Liver (tissue), 9 donors: ENCODE measurements around the gene MICAL2. TPM values are rescaled to one million over a fixed set of nuclear protein-coding genes. Genes with fewer than 3 reads are reported as not detected.
A peak's percentile ranks its signal among the peaks of the same experiment; 100 is the strongest.

Experiments used
- DNase-seq: peaks from one replicate; pipeline ENCODE4 v3.0.0-alpha.2; 2017; ENCODE audit warnings: low spot score
- H3K27ac ChIP-seq, 2 donors: one replicate each; pipeline ENCODE4 v1.7.0; 2013; ENCODE audit warnings: inconsistent platforms in 2 of 2, low read length in 2 of 2, control low read depth in 1 of 2, low read depth in 1 of 2, mild to moderate bottlenecking in 1 of 2
- H3K27me3 ChIP-seq, 4 donors: one replicate each; pipeline versions ENCODE4 v1.6.1 to v1.7.0; 2013; ENCODE audit warnings: low read length in 3 of 4, inconsistent platforms in 1 of 4, mild to moderate bottlenecking in 1 of 4, moderate library complexity in 1 of 4; ENCODE audit not compliant: control insufficient read depth in 4 of 4, insufficient read depth in 4 of 4
- H3K36me3 ChIP-seq, 4 donors: one replicate each; pipeline versions ENCODE4 v1.6.1 to v1.7.0; 2013; ENCODE audit warnings: low read length in 3 of 4, mild to moderate bottlenecking in 3 of 4, low read depth in 1 of 4, moderate library complexity in 1 of 4; ENCODE audit not compliant: control insufficient read depth in 4 of 4, insufficient read depth in 3 of 4
- H3K4me1 ChIP-seq, 4 donors: one replicate each; pipeline versions ENCODE4 v1.6.1 to v1.7.0; 2013; ENCODE audit warnings: low read length in 3 of 4, mild to moderate bottlenecking in 3 of 4, moderate library complexity in 1 of 4; ENCODE audit not compliant: control insufficient read depth in 4 of 4, insufficient read depth in 4 of 4
- H3K4me3 ChIP-seq, 3 donors: one replicate each; pipeline versions ENCODE4 v1.6.1 to v1.7.0; 2013; ENCODE audit warnings: low read length in 3 of 3, control low read depth in 1 of 3, low read depth in 1 of 3, mild to moderate bottlenecking in 1 of 3
- H3K9ac ChIP-seq, 2 donors: one replicate each; pipeline ENCODE4 v1.7.0; 2013; ENCODE audit warnings: low read length in 2 of 2, mild to moderate bottlenecking in 2 of 2, moderate library complexity in 2 of 2, control low read depth in 1 of 2, low read depth in 1 of 2
- H3K9me3 ChIP-seq, 4 donors: one replicate each; pipeline versions ENCODE4 v1.6.1 to v1.7.0; 2013; ENCODE audit warnings: low read length in 3 of 4; ENCODE audit not compliant: control insufficient read depth in 4 of 4
- CTCF ChIP-seq: fragments of 150-350 bp; IDR thresholded peaks from 2 replicates; pipeline ENCODE4 v1.5.1; 2017; ENCODE audit warnings: improper control_type of control experiment, low read depth, low read length; ENCODE audit not compliant: missing input control
- EGR1 ChIP-seq, 2 donors: IDR thresholded peaks; 2 replicates each; pipeline ENCODE4 v1.6.1; 2016 to 2018; ENCODE audit warnings: antibody characterized with exemption in 2 of 2, low read depth in 2 of 2
- FOXA1 ChIP-seq: IDR thresholded peaks from 2 replicates; pipeline ENCODE4 v1.6.1; 2016; ENCODE audit warnings: antibody characterized with exemption
- FOXA2 ChIP-seq: IDR thresholded peaks from 2 replicates; pipeline ENCODE4 v1.6.1; 2016; ENCODE audit warnings: antibody characterized with exemption
- GABPA ChIP-seq, 2 donors: IDR thresholded peaks in 1 of 2; conservative IDR thresholded peaks in 1 of 2; 2 replicates each; pipeline ENCODE4 v1.6.1; 2016; ENCODE audit warnings: antibody characterized with exemption in 2 of 2, mild to moderate bottlenecking in 1 of 2, moderate library complexity in 1 of 2
- HNF4A ChIP-seq, 2 donors: conservative IDR thresholded peaks; 2 replicates each; pipeline ENCODE4 v1.6.1; 2016; ENCODE audit warnings: antibody characterized with exemption in 2 of 2, mild to moderate bottlenecking in 2 of 2
- HNF4G ChIP-seq: IDR thresholded peaks from 2 replicates; pipeline ENCODE4 v1.6.1; 2016; ENCODE audit warnings: antibody characterized with exemption
- JUND ChIP-seq, 2 donors: IDR thresholded peaks; 2 replicates each; pipeline ENCODE4 v1.6.1; 2016; ENCODE audit warnings: antibody characterized with exemption in 2 of 2
- MAX ChIP-seq: IDR thresholded peaks from 2 replicates; pipeline ENCODE4 v1.6.1; 2016; ENCODE audit warnings: antibody characterized with exemption
- NR2F2 ChIP-seq: IDR thresholded peaks from 2 replicates; pipeline ENCODE4 v1.6.1; 2016; ENCODE audit warnings: antibody characterized with exemption
- RAD21 ChIP-seq, 2 donors: IDR thresholded peaks; 2 replicates each; pipeline ENCODE4 v1.6.1; 2016; ENCODE audit warnings: antibody characterized with exemption in 2 of 2, mild to moderate bottlenecking in 2 of 2
- RXRA ChIP-seq, 2 donors: IDR thresholded peaks; 2 replicates each; pipeline ENCODE4 v1.6.1; 2017 to 2018; ENCODE audit warnings: antibody characterized with exemption in 2 of 2, mild to moderate bottlenecking in 1 of 2
- SP1 ChIP-seq: IDR thresholded peaks from 2 replicates; pipeline ENCODE4 v1.6.1; 2018; ENCODE audit warnings: antibody characterized with exemption, mild to moderate bottlenecking
- TAF1 ChIP-seq: conservative IDR thresholded peaks from 2 replicates; pipeline ENCODE4 v1.6.1; 2016; ENCODE audit warnings: antibody characterized with exemption, mild to moderate bottlenecking
- YY1 ChIP-seq: IDR thresholded peaks from 2 replicates; pipeline ENCODE4 v1.6.1; 2016; ENCODE audit warnings: antibody characterized with exemption, mild to moderate bottlenecking
- WGBS: extraction: QIAGEN DNeasy Blood & Tissue Kit; methylation state at CpG from one replicate; pipeline ENCODE4 v1.1.7; 2013; 5-methylcytosine and 5-hydroxymethylcytosine counted together
- polyA plus RNA-seq, 2 donors: library from polyadenylated mRNA; stranded (reverse) in 1 of 2; unstranded in 1 of 2; fragments of 200-250 nt in 1 of 2; fragments of >200 nt in 1 of 2; fragmentation: Nextera tagmentation in 1 of 2; extraction: Ambion mirVana in 1 of 2; gene quantifications; one replicate each; pipeline versions ENCODE4 v1.2.1 to v1.2.3, GENCODE V29; 2013 to 2015
- total RNA-seq, 2 donors: library from RNA; depleted of rRNA; stranded (reverse); fragments of >200 nt; gene quantifications; one replicate each; pipeline ENCODE4 v1.2.3, GENCODE V29; 2014
- TF ChIP-seq, protein P1 (sequence below): IDR thresholded peaks from 2 replicates; pipeline ENCODE4 v1.6.1; 2016; ENCODE audit warnings: antibody characterized with exemption
- TF ChIP-seq, protein P2 (sequence below): IDR thresholded peaks from 2 replicates; pipeline ENCODE4 v1.6.1; 2016; ENCODE audit warnings: antibody characterized with exemption
- TF ChIP-seq, protein P3 (sequence below): IDR thresholded peaks from 2 replicates; pipeline ENCODE4 v1.6.1; 2016; ENCODE audit warnings: antibody characterized with exemption, mild to moderate bottlenecking
- donor health status: healthy.
- donor health status: healthy.
- donor health status: healthy.
- donor health status: healthy.
- donor health status: healthy.

Gene MICAL2
- total and polyA plus RNA-seq, 4 donors, result 17.5 to 113 (median 42.9) TPM

DNA sequence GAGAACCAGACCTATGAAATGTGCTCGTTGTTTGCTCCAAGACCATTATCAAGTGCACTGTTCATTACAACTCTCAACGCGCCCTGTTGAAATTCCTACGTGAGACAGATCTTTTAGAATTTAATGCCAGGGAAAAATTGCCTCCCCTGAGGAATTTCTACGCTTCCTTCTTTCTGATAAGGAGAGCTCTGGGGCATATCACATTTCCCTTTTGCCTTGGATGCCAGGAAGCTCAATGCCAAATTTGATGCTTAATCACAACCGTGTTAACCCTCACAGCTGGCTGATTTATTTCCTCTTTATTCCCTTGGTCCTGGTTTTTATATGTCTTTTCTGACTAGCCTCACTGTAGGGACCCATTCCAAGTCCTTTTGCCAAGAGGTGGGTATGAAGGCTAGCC is 109.4 kb downstream of the MICAL2 start:
- H3K9me3 ChIP-seq, result no peaks in the 10 kb centered on the region
- DNase-seq, result no peak
- H3K4me1 ChIP-seq, result peaks cover 8 to 51% (median 38%) of the 10 kb centered on the region in 4 donors
- TF ChIP-seq MAX, result no peak
- TF ChIP-seq FOXA2, result no peak
- TF ChIP-seq NR2F2, result no peak
- no peak for TF ChIP-seq RAD21 (IDR thresholded peaks at IDR 0.05)
- no peak for TF ChIP-seq HNF4G
- no peak for TF ChIP-seq RXRA (IDR thresholded peaks at IDR 0.05)
- no peak for TF ChIP-seq YY1
- no peak for TF ChIP-seq GABPA (IDR thresholded peaks at IDR 0.05 in 1 of 2, conservative IDR thresholded peaks at IDR 0.05 in 1 of 2)
- no peak for TF ChIP-seq EGR1 (IDR thresholded peaks at IDR 0.05; ENCODE audit: low read depth in 2 of 2)
- no peak for TF ChIP-seq HNF4A (conservative IDR thresholded peaks at IDR 0.05)
- TF ChIP-seq, protein P1, sequence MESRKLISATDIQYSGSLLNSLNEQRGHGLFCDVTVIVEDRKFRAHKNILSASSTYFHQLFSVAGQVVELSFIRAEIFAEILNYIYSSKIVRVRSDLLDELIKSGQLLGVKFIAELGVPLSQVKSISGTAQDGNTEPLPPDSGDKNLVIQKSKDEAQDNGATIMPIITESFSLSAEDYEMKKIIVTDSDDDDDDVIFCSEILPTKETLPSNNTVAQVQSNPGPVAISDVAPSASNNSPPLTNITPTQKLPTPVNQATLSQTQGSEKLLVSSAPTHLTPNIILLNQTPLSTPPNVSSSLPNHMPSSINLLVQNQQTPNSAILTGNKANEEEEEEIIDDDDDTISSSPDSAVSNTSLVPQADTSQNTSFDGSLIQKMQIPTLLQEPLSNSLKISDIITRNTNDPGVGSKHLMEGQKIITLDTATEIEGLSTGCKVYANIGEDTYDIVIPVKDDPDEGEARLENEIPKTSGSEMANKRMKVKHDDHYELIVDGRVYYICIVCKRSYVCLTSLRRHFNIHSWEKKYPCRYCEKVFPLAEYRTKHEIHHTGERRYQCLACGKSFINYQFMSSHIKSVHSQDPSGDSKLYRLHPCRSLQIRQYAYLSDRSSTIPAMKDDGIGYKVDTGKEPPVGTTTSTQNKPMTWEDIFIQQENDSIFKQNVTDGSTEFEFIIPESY, result no peak
- no peak for TF ChIP-seq JUND (IDR thresholded peaks at IDR 0.05)
- TF ChIP-seq CTCF, result no peak
- TF ChIP-seq, protein P2, sequence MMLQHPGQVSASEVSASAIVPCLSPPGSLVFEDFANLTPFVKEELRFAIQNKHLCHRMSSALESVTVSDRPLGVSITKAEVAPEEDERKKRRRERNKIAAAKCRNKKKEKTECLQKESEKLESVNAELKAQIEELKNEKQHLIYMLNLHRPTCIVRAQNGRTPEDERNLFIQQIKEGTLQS, result no peak
- no peak for TF ChIP-seq TAF1
- TF ChIP-seq FOXA1, result no peak
- TF ChIP-seq, protein P3, sequence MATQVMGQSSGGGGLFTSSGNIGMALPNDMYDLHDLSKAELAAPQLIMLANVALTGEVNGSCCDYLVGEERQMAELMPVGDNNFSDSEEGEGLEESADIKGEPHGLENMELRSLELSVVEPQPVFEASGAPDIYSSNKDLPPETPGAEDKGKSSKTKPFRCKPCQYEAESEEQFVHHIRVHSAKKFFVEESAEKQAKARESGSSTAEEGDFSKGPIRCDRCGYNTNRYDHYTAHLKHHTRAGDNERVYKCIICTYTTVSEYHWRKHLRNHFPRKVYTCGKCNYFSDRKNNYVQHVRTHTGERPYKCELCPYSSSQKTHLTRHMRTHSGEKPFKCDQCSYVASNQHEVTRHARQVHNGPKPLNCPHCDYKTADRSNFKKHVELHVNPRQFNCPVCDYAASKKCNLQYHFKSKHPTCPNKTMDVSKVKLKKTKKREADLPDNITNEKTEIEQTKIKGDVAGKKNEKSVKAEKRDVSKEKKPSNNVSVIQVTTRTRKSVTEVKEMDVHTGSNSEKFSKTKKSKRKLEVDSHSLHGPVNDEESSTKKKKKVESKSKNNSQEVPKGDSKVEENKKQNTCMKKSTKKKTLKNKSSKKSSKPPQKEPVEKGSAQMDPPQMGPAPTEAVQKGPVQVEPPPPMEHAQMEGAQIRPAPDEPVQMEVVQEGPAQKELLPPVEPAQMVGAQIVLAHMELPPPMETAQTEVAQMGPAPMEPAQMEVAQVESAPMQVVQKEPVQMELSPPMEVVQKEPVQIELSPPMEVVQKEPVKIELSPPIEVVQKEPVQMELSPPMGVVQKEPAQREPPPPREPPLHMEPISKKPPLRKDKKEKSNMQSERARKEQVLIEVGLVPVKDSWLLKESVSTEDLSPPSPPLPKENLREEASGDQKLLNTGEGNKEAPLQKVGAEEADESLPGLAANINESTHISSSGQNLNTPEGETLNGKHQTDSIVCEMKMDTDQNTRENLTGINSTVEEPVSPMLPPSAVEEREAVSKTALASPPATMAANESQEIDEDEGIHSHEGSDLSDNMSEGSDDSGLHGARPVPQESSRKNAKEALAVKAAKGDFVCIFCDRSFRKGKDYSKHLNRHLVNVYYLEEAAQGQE, result no peak
- no peak for TF ChIP-seq SP1
- 69% methylated on average over 6 of the region's 6 CpGs for WGBS
- peak overlapping the region; percentile 47 to 55 for H3K27ac ChIP-seq
- peaks cover 0 to 10% (median 3%) of the 10 kb centered on the region in 4 donors for H3K36me3 ChIP-seq
- H3K9ac ChIP-seq, result no peak overlapping the region
- H3K27me3 ChIP-seq, result no peaks in the 10 kb centered on the region
- H3K4me3 ChIP-seq, result no peak overlapping the region
